ENCODE data around the gene H19. TPM values are rescaled to one million over a fixed set of nuclear protein-coding genes. Genes with fewer than 3 reads are reported as not detected.

H19 gene
- total RNA-seq, 4 donors from 2014 or later: 13.5 to 68.7 (median 19.4) TPM

DNA sequence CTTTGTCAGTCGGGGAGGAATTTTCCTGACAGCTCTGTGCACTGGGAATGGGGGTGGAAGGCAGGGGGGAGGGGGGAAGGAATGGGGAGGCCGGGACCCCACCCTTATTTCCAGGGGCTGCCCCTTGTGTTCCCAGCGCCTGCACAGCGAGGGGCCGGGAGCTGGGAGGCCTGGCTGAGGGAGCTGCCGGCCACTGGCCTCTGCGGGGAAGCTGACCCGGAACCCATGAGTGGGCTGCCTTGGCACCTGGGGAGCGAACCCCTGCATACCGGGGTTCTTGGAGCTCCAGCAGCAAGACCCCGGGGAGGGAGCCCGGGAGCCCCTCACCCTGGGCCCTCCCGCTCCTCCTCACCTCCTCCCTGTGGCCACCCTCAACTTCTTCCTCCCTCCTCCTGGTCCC is 3.5 kb downstream of the H19 start:
- no peak overlapping the region for H3K4me3 ChIP-seq (replicated peaks in 1 of 3)
- intact Hi-C loops (cut with DNase I): no loop called here
- no peaks in the 10 kb centered on the region for H3K27me3 ChIP-seq
- WGBS, 2 donors: 81% methylated on average over 6 of the region's 13 CpGs; no CpG with 5 or more reads in 1 of the 2 donors
- no peak for DNase-seq
- no peaks in the 10 kb centered on the region for H3K36me3 ChIP-seq
- no peak overlapping the region for H3K27ac ChIP-seq
- no peak for TF ChIP-seq POLR2A (IDR thresholded peaks at IDR 0.05)
- TF ChIP-seq, protein P1, sequence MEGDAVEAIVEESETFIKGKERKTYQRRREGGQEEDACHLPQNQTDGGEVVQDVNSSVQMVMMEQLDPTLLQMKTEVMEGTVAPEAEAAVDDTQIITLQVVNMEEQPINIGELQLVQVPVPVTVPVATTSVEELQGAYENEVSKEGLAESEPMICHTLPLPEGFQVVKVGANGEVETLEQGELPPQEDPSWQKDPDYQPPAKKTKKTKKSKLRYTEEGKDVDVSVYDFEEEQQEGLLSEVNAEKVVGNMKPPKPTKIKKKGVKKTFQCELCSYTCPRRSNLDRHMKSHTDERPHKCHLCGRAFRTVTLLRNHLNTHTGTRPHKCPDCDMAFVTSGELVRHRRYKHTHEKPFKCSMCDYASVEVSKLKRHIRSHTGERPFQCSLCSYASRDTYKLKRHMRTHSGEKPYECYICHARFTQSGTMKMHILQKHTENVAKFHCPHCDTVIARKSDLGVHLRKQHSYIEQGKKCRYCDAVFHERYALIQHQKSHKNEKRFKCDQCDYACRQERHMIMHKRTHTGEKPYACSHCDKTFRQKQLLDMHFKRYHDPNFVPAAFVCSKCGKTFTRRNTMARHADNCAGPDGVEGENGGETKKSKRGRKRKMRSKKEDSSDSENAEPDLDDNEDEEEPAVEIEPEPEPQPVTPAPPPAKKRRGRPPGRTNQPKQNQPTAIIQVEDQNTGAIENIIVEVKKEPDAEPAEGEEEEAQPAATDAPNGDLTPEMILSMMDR (IDR thresholded peaks at IDR 0.05): no peak
- no peaks in the 10 kb centered on the region for H3K4me1 ChIP-seq
- no peaks in the 10 kb centered on the region for H3K9me3 ChIP-seq

DNA sequence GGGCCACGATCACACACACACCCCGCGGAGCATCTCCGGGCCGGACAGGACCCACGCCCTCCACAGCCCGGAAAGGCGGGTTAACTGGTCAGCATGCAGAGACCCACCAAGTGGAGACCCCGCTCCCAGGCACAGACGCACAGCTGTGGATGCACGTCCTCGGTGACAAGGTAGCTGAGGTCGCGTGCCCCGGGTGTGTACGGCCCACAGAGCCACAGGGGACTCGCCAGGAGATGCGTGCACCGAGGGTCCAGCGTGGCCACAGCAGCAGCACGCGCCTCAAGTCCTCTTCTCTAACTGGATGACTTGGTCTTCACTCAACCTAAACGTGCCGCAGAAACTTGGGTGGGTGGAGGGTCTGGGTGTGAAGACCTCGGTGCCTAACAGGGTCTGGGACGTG is 5.5 kb downstream of the H19 start:
- Histone ChIP-seq H3K4me1 (no peaks in the 10 kb centered on the region), H3K4me3 (replicated peaks in 1 of 3) (no peak overlapping the region), H3K27me3 (no peaks in the 10 kb centered on the region), H3K36me3 (no peaks in the 10 kb centered on the region), H3K27ac (no peak overlapping the region), H3K9me3 (no peaks in the 10 kb centered on the region)
- intact Hi-C loops (cut with DNase I): no loop called here
- DNase-seq: no peak
- no peak for TF ChIP-seq POLR2A (IDR thresholded peaks at IDR 0.05)
- TF ChIP-seq, protein P1 (IDR thresholded peaks at IDR 0.05): no peak
- no CpG with 5 or more reads among the region's 26 CpGs for WGBS, 2 donors

DNA sequence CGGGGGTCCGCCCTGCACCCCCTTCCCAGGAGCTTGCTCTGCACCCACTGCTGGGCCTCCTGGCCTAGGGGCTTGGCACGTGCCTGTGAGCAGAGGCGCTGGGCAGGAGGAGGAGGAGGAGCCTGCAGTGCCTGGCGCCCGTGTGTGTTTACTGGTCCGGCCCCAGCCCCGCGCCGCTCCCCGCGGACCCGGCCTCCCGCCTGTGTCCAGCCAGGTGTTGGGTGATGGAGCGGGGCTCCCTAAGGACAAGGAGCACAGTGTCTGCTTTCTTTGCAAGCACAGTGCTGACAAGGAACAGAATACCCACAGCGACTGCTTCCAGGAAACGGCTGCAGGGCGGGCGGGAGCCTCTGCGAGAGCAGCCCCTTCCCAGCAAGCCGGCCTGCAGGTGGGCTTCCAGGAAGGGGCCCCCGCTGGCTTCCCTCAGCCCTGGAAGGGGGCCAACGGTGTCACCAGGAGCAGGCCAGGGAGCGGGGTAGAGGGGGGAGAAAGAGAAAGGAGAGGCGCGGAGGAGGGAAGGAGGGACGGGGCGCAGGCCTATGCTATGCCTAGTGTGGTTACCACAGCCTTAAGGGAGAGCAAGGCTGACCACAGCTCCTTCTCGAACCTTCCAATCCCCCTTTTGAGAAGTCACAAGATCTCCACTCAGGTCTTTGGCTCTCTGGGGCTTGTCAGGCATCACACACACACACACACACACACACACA is 6.6 kb downstream of the H19 start:
- no peak for DNase-seq
- no peak for TF ChIP-seq POLR2A (IDR thresholded peaks at IDR 0.05)
- TF ChIP-seq, protein P1 (IDR thresholded peaks at IDR 0.05): no peak
- Histone ChIP-seq H3K9me3 (no peaks in the 10 kb centered on the region), H3K4me1 (no peaks in the 10 kb centered on the region), H3K4me3 (replicated peaks in 1 of 3) (no peak overlapping the region), H3K27me3 (no peaks in the 10 kb centered on the region), H3K27ac (no peak overlapping the region), H3K36me3 (no peaks in the 10 kb centered on the region)
- no CpG with 5 or more reads among the region's 29 CpGs for WGBS, 2 donors
- intact Hi-C loops (cut with DNase I): no loop called here

DNA sequence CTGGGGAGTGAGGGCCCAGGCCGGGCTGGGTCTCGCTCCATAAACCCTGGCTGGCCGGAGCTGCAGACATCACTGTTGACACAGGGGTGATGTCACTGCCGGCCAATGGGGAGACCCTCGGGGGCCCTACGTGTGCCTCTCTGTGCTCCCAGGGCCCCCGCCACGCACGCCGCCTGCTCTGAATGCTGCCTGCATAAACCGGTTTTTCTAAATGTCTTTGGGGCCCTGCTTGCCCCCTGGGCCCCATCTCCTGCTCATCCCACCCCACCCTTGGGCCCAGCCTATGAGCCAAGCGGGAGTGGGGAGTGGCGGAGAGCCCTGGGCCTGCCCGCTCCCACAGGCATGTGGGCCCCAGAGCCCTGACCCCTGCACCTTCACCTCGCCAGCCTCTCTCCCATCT is 7.7 kb downstream of the H19 start:
- no peak overlapping the region for H3K4me3 ChIP-seq (replicated peaks in 1 of 3)
- no peaks in the 10 kb centered on the region for H3K27me3 ChIP-seq
- H3K4me1 ChIP-seq: no peaks in the 10 kb centered on the region
- no peaks in the 10 kb centered on the region for H3K9me3 ChIP-seq
- no peaks in the 10 kb centered on the region for H3K36me3 ChIP-seq
- no CpG with 5 or more reads among the region's 15 CpGs for WGBS, 2 donors
- intact Hi-C loops (cut with DNase I): no loop called here
- DNase-seq: no peak
- no peak overlapping the region for H3K27ac ChIP-seq
- TF ChIP-seq POLR2A (IDR thresholded peaks at IDR 0.05): no peak
- TF ChIP-seq, protein P1 (IDR thresholded peaks at IDR 0.05): no peak

DNA sequence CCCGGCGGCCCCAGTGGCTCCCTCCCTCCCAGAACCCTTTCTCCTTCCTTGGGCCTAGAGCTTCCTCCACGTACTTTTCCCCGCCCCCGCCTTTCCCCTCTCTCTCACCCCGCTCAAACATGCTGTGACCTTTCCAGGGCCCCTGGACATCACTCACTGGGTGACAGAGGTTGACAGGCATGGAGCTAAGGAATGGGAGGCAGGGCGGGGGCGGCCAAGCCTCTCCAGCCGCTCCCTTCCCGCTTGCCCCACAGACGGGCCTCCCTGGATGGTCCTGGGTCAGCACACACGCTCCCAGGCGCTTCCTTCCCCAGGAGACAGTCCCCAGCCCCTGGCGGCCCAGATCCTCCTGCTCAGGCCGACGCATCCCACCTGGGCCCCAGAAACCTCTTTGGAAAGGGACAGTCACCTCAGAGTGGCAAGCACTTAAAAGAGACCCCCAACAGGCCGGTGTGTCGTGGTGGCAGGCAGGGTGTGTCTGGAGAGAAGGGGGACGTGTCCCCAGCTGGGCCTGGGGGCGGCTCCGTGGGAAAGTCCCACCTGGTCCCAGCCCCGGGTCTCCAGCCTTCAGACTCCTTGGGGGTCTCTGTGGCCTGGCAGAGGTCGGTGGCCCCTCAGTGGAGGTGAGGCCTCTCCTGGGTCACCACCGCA is 8.8 kb downstream of the H19 start:
- no peak overlapping the region for H3K27ac ChIP-seq

More for the DNA sequence above, 8.8 kb downstream of the H19 start:
- Histone ChIP-seq H3K4me3 (replicated peaks in 1 of 3) (no peak overlapping the region), H3K4me1 (no peaks in the 10 kb centered on the region), H3K27me3 (no peaks in the 10 kb centered on the region), H3K9me3 (no peaks in the 10 kb centered on the region), H3K36me3 (no peaks in the 10 kb centered on the region)
- TF ChIP-seq POLR2A (IDR thresholded peaks at IDR 0.05): no peak
- TF ChIP-seq, protein P1 (IDR thresholded peaks at IDR 0.05): no peak
- no peak for DNase-seq
- 70% methylated on average over 6 to 7 of the region's 24 CpGs for WGBS, 2 donors
- intact Hi-C loops (cut with DNase I): no loop called here
